ENCODE results near the gene OBP2B. TPM values are rescaled to one million over a fixed set of nuclear protein-coding genes. Genes with fewer than 3 reads are reported as not detected.

The OBP2B gene
- total RNA-seq, 6 donors from 2014 or later = not detected

GRCh38 chr9:133182151-133182550 is 26.9 kb downstream of the OBP2B start:
- Histone ChIP-seq H3K27me3 (no peaks in the 10 kb centered on the region), H3K27ac (no peak overlapping the region), H3K4me3 (no peak overlapping the region), H3K9me3 (no peaks in the 10 kb centered on the region), H3K36me3 (no peaks in the 10 kb centered on the region), H3K4me1 (peaks cover 0 to 7% (median 4%) of the 10 kb centered on the region in 4 donors)
- 75% methylated on average over 5 of the region's 5 CpGs; no CpG with 5 or more reads in 1 of the 2 donors for WGBS, 2 donors
- DNase-seq = no peak
- TF ChIP-seq POLR2AphosphoS5 (IDR thresholded peaks at IDR 0.05) (no peak), POLR2A (IDR thresholded peaks at IDR 0.05) (no peak), EP300 (IDR thresholded peaks at IDR 0.05) (no peak)
- TF ChIP-seq, protein P1, sequence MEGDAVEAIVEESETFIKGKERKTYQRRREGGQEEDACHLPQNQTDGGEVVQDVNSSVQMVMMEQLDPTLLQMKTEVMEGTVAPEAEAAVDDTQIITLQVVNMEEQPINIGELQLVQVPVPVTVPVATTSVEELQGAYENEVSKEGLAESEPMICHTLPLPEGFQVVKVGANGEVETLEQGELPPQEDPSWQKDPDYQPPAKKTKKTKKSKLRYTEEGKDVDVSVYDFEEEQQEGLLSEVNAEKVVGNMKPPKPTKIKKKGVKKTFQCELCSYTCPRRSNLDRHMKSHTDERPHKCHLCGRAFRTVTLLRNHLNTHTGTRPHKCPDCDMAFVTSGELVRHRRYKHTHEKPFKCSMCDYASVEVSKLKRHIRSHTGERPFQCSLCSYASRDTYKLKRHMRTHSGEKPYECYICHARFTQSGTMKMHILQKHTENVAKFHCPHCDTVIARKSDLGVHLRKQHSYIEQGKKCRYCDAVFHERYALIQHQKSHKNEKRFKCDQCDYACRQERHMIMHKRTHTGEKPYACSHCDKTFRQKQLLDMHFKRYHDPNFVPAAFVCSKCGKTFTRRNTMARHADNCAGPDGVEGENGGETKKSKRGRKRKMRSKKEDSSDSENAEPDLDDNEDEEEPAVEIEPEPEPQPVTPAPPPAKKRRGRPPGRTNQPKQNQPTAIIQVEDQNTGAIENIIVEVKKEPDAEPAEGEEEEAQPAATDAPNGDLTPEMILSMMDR (IDR thresholded peaks at IDR 0.05) = no peak
- ATAC-seq (ENCODE audit: low FRiP score in 2 of 2) = no peak

DNA sequence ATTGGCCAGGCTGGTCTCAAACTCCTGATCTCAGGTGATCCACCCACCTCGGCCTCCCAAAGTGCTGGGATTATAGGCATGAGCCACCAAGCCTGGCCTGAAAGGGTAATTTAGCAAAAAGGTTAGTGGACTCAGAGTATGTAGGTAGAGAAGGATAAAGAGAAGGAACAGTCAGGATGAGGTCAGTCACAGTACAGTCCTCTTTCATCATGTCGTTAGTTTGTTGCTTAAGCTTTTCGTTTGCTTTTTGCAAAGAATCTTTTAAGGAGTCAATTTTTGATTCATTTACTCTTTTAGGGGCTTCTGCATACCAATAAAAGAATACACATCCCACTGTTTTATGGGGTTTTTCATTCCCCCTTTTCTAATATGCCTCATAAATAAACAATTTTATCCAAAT is 27.5 kb downstream of the OBP2B start:
- no peaks in the 10 kb centered on the region for H3K36me3 ChIP-seq
- no peak overlapping the region for H3K27ac ChIP-seq
- WGBS, 2 donors = 70 to 84% methylated on average over 3 of the region's 3 CpGs
- ATAC-seq (ENCODE audit: low FRiP score in 2 of 2) (no peak), DNase-seq (no peak)
- H3K9me3 ChIP-seq = no peaks in the 10 kb centered on the region
- H3K4me1 ChIP-seq = peaks cover 0 to 7% (median 4%) of the 10 kb centered on the region in 4 donors
- no peak for TF ChIP-seq EP300 (IDR thresholded peaks at IDR 0.05)
- TF ChIP-seq POLR2A (IDR thresholded peaks at IDR 0.05) = no peak
- TF ChIP-seq POLR2AphosphoS5 (IDR thresholded peaks at IDR 0.05) = no peak
- TF ChIP-seq, protein P1 (IDR thresholded peaks at IDR 0.05) = no peak
- H3K4me3 ChIP-seq = no peak overlapping the region
- H3K27me3 ChIP-seq = no peaks in the 10 kb centered on the region

GRCh38 chr9:133180953-133181352 is 28.1 kb downstream of the OBP2B start:
- no peak for ATAC-seq (ENCODE audit: low FRiP score in 2 of 2)
- no peak for DNase-seq
- H3K36me3 ChIP-seq = no peaks in the 10 kb centered on the region
- no peaks in the 10 kb centered on the region for H3K27me3 ChIP-seq
- WGBS, 2 donors = 80 to 83% methylated on average over 5 of the region's 5 CpGs
- no peak overlapping the region for H3K27ac ChIP-seq
- no peaks in the 10 kb centered on the region for H3K9me3 ChIP-seq
- TF ChIP-seq, protein P1 (IDR thresholded peaks at IDR 0.05) = no peak
- TF ChIP-seq POLR2AphosphoS5 (IDR thresholded peaks at IDR 0.05) (no peak), POLR2A (IDR thresholded peaks at IDR 0.05) (no peak), EP300 (IDR thresholded peaks at IDR 0.05) (no peak)
- peaks cover 0 to 6% (median 4%) of the 10 kb centered on the region in 4 donors for H3K4me1 ChIP-seq
- H3K4me3 ChIP-seq = no peak overlapping the region

DNA sequence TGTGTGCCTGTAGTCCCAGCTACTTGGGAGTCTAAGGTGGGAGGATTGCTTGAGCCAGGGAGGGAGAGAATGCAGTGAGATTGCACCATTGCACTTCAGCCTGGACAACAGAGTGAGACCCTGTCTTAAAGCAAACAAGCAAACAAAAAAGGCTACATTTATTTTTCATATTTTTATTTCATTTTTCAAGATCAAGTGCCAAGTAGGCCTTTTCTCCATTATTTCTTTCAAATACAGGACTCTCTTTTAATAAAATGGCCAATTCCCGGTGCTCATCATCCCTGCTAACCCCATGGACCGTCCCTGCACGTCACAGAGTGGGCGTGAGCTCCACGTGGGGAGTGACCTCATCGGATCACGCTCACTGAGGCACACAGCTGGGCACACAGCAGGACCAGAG is 36.0 kb downstream of the OBP2B start:
- H3K27ac ChIP-seq = no peak overlapping the region
- WGBS, 2 donors = 84 to 90% methylated on average over 7 of the region's 7 CpGs
- no peak for DNase-seq
- no peaks in the 10 kb centered on the region for H3K36me3 ChIP-seq
- TF ChIP-seq, protein P1 (IDR thresholded peaks at IDR 0.05) = no peak
- TF ChIP-seq EP300 (IDR thresholded peaks at IDR 0.05) = no peak
- TF ChIP-seq POLR2AphosphoS5 (IDR thresholded peaks at IDR 0.05) = no peak
- no peak for TF ChIP-seq POLR2A (IDR thresholded peaks at IDR 0.05)
- no peaks in the 10 kb centered on the region for H3K9me3 ChIP-seq
- ATAC-seq (ENCODE audit: low FRiP score in 2 of 2) = no peak
- H3K4me1 ChIP-seq = no peaks in the 10 kb centered on the region
- H3K4me3 ChIP-seq = no peak overlapping the region
- no peaks in the 10 kb centered on the region for H3K27me3 ChIP-seq
